ENCODE results near the gene KCNK17.

- TF ChIP-seq, protein P1, sequence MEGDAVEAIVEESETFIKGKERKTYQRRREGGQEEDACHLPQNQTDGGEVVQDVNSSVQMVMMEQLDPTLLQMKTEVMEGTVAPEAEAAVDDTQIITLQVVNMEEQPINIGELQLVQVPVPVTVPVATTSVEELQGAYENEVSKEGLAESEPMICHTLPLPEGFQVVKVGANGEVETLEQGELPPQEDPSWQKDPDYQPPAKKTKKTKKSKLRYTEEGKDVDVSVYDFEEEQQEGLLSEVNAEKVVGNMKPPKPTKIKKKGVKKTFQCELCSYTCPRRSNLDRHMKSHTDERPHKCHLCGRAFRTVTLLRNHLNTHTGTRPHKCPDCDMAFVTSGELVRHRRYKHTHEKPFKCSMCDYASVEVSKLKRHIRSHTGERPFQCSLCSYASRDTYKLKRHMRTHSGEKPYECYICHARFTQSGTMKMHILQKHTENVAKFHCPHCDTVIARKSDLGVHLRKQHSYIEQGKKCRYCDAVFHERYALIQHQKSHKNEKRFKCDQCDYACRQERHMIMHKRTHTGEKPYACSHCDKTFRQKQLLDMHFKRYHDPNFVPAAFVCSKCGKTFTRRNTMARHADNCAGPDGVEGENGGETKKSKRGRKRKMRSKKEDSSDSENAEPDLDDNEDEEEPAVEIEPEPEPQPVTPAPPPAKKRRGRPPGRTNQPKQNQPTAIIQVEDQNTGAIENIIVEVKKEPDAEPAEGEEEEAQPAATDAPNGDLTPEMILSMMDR (conservative IDR thresholded peaks at IDR 0.05; ENCODE audit: low read depth, low read length): no peak
- TF ChIP-seq EZH2phosphoT487 (IDR thresholded peaks at IDR 0.05; ENCODE audit: borderline replicate concordance, low read length): no peak
- TF ChIP-seq EZH2 (IDR thresholded peaks at IDR 0.05; ENCODE audit: low read length, unreplicated experiment): no peak
These were observed 31.4 kb downstream of the KCNK17 start for GRCh38 chr6:39282774-39283173.

All from PC-3 (cell line).